A549 (cell line): ENCODE measurements around the gene NDUFA13. TPM values are rescaled to one million over a fixed set of nuclear protein-coding genes. Genes with fewer than 3 reads are reported as not detected.

Source experiments
- ATAC-seq, 2 experiments: fragments of 200-7000 bp in 1 of 2; fragments of >200 bp in 1 of 2; cut with Nextera tagmentation in 1 of 2; cut with Tn5 transposase in 1 of 2; 3 replicates each; pipeline versions ENCODE4 v1.8.0 to v1.9.1; 2018 to 2020; ENCODE audit warnings: mild to moderate bottlenecking in 1 of 2, moderate library complexity in 1 of 2
- CTCF ChIA-PET: fragments of 300-600 bp; sonication (Branson Sonifier 250); formaldehyde crosslinking; extraction: SDS; loops from one replicate; lab custom pipeline; 2021; ENCODE audit warnings: antibody characterized with exemption, inconsistent platforms; lab: Yijun Ruan, JAX
- POLR2A ChIA-PET: fragments of 350-600 bp; formaldehyde crosslinking; extraction: SDS; loops from one replicate; lab custom pipeline; 2021; ENCODE audit warnings: antibody characterized with exemption, inconsistent platforms; lab: Yijun Ruan, JAX
- DNase-seq, 2 experiments: peaks; one replicate each; pipeline versions ENCODE4 v3.0.0 to v3.0.0-alpha.2; 2011 to 2016; ENCODE audit warnings: low read depth in 1 of 2, low spot score in 1 of 2
- FAIRE-seq: peaks from 2 replicates; lab custom pipeline; 2011; peaks lifted over from hg19 to GRCh38; lab: Jason Lieb, UNC
- H3K27ac ChIP-seq, 2 experiments: fragments of >200 bp; sonication (Bioruptor Twin); formaldehyde crosslinking; 3 replicates each; pipeline ENCODE4 v1.5.1; 2016 to 2017
- H3K4me1 ChIP-seq: fragments of >200 bp; sonication (Bioruptor Twin); formaldehyde crosslinking; 3 replicates; pipeline ENCODE4 v1.6.1; 2016
- H3K4me2 ChIP-seq: fragments of >200 bp; sonication (Bioruptor Twin); formaldehyde crosslinking; 3 replicates; pipeline ENCODE4 v1.6.1; 2016
- H3K4me3 ChIP-seq: fragments of >200 bp; sonication (Bioruptor Twin); formaldehyde crosslinking; 3 replicates; pipeline ENCODE4 v1.5.1; 2016
- H3K9me3 ChIP-seq: fragments of >200 bp; sonication (Bioruptor Twin); formaldehyde crosslinking; 3 replicates; pipeline ENCODE4 v1.6.1; 2016
- CBX8 ChIP-seq: fragments of 200-600 bp; sonication (generic); IDR thresholded peaks from 2 replicates; pipeline ENCODE4 v1.6.1; 2016
- EP300 ChIP-seq, 2 experiments: fragments of >200 bp; sonication (Bioruptor Twin); formaldehyde crosslinking; IDR thresholded peaks; 2 replicates in 1 of 2; 3 replicates in 1 of 2; pipeline ENCODE4 v1.6.1; 2016 to 2017
- FOSB ChIP-seq: fragments of 250-450 bp; sonication (Bioruptor Pico); IDR thresholded peaks from 2 replicates; pipeline ENCODE4 v1.5.0; 2020; ENCODE audit warnings: mild to moderate bottlenecking, moderate library complexity
- GATA3 ChIP-seq: IDR thresholded peaks from 2 replicates; pipeline ENCODE4 v1.6.1; 2012; ENCODE audit warnings: borderline replicate concordance
- HOXB13 ChIP-seq: fragments of 250-450 bp; sonication (Bioruptor Pico); IDR thresholded peaks from 2 replicates; pipeline ENCODE4 v1.5.0; 2020; ENCODE audit warnings: low read depth, mild to moderate bottlenecking, moderate library complexity
- HOXB5 ChIP-seq: fragments of 250-450 bp; sonication (Bioruptor Pico); IDR thresholded peaks from 2 replicates; pipeline ENCODE4 v1.5.0; 2020; ENCODE audit warnings: mild to moderate bottlenecking, moderate library complexity
- JUN ChIP-seq, 2 experiments: fragments of >200 bp; sonication (Bioruptor Twin); formaldehyde crosslinking; IDR thresholded peaks; 2 replicates in 1 of 2; 3 replicates in 1 of 2; pipeline ENCODE4 v1.6.1; 2016 to 2017
- JUNB ChIP-seq: fragments of >200 bp; sonication (Bioruptor Twin); formaldehyde crosslinking; IDR thresholded peaks from 2 replicates; pipeline ENCODE4 v1.6.1; 2016
- KDM5A ChIP-seq: fragments of 200-600 bp; sonication (generic); IDR thresholded peaks from 2 replicates; pipeline ENCODE4 v1.6.1; 2016; ENCODE audit warnings: antibody characterized with exemption, mild to moderate bottlenecking
- MAFK ChIP-seq: fragments of 450-650 bp; IDR thresholded peaks from 2 replicates; pipeline ENCODE4 v1.6.1; 2014; ENCODE audit not compliant: partially characterized antibody
- NFE2L2 ChIP-seq: fragments of 150-350 bp; conservative IDR thresholded peaks from 2 replicates; pipeline ENCODE4 v1.6.1; 2014; ENCODE audit warnings: low read length
- NPAS2 ChIP-seq: fragments of 250-450 bp; sonication (Bioruptor Pico); IDR thresholded peaks from 2 replicates; pipeline ENCODE4 v1.8.0; 2022; ENCODE audit warnings: mild to moderate bottlenecking, moderate library complexity, borderline replicate concordance
- NR3C1 ChIP-seq: fragments of >200 bp; sonication (Bioruptor Twin); formaldehyde crosslinking; IDR thresholded peaks from 3 replicates; pipeline ENCODE4 v1.6.1; 2017
- PHF8 ChIP-seq: fragments of 200-600 bp; sonication (generic); IDR thresholded peaks from 2 replicates; pipeline ENCODE4 v1.6.1; 2016; ENCODE audit warnings: low read depth, mild to moderate bottlenecking, antibody characterized with exemption, moderate library complexity, borderline replicate concordance
- RAD21 ChIP-seq, 2 experiments: fragments of >200 bp in 1 of 2; sonication (Bioruptor Twin) in 1 of 2; formaldehyde crosslinking in 1 of 2; IDR thresholded peaks in 1 of 2; conservative IDR thresholded peaks in 1 of 2; 2 replicates in 1 of 2; 3 replicates in 1 of 2; pipeline ENCODE4 v1.6.1; 2012 to 2018; ENCODE audit warnings: inconsistent platforms in 1 of 2
- RFX5 ChIP-seq: fragments of 450-650 bp; IDR thresholded peaks from 2 replicates; pipeline ENCODE4 v1.7.1; 2014; ENCODE audit warnings: antibody characterized with exemption, mild to moderate bottlenecking, moderate library complexity
- SMC3 ChIP-seq: fragments of >200 bp; sonication (Bioruptor Twin); formaldehyde crosslinking; IDR thresholded peaks from 3 replicates; pipeline ENCODE4 v1.6.1; 2018; ENCODE audit warnings: inconsistent platforms
- TFCP2L1 ChIP-seq: fragments of 250-450 bp; sonication (Bioruptor Pico); IDR thresholded peaks from 2 replicates; pipeline ENCODE4 v1.5.0; 2021; ENCODE audit warnings: mild to moderate bottlenecking
- ZFP36 ChIP-seq: fragments of 450-650 bp; IDR thresholded peaks from 2 replicates; pipeline ENCODE4 v1.6.1; 2014; ENCODE audit warnings: borderline replicate concordance; ENCODE audit not compliant: partially characterized antibody
- ZNF302 ChIP-seq: fragments of 250-450 bp; sonication (Bioruptor Pico); IDR thresholded peaks from 2 replicates; pipeline ENCODE4 v1.9.0; 2021; ENCODE audit warnings: inconsistent platforms, mild to moderate bottlenecking, moderate library complexity
- ZSCAN20 ChIP-seq: fragments of 250-450 bp; sonication (Bioruptor Pico); IDR thresholded peaks from 2 replicates; pipeline ENCODE4 v1.8.0; 2022; ENCODE audit warnings: mild to moderate bottlenecking, moderate library complexity
- WGBS: methylation state at CpG from one replicate; pipeline ENCODE4 v1.1.6; 2017; ENCODE audit errors: missing lambda C conversion rate; 5-methylcytosine and 5-hydroxymethylcytosine counted together
- polyA plus RNA-seq, 4 experiments: library from polyadenylated mRNA; depleted of rRNA in 3 of 4; stranded (reverse); fragments of >200 nt; fragmentation: RNase III in 1 of 4; extraction: RNeasy Plus Mini Kit Qiagen cat#74134 plus additional on column Dnase treatment in 1 of 4; gene quantifications; 2 replicates in 3 of 4; 3 replicates in 1 of 4; pipeline ENCODE4 v1.2.3, GENCODE V29; 2011 to 2017
- TF ChIP-seq, protein P1 (sequence below): IDR thresholded peaks from 2 replicates; pipeline ENCODE4 v1.6.1; 2012; ENCODE audit warnings: low read depth, borderline replicate concordance
- TF ChIP-seq, protein P2 (sequence below): fragments of 250-450 bp; sonication (Bioruptor Pico); IDR thresholded peaks from 2 replicates; pipeline ENCODE4 v1.5.0; 2020; ENCODE audit warnings: low read depth, mild to moderate bottlenecking, moderate library complexity
- TF ChIP-seq, protein P3 (sequence below): IDR thresholded peaks from 2 replicates; pipeline ENCODE4 v1.6.1; 2012
- TF ChIP-seq, protein P4 (sequence below): fragments of >200 bp; sonication (Bioruptor Twin); formaldehyde crosslinking; IDR thresholded peaks from 3 replicates; pipeline ENCODE4 v1.6.1; 2016
- TF ChIP-seq, protein P5 (sequence below): fragments of 250-450 bp; sonication (Bioruptor Pico); IDR thresholded peaks from 2 replicates; pipeline ENCODE4 v1.5.0; 2021; ENCODE audit warnings: mild to moderate bottlenecking, moderate library complexity, borderline replicate concordance

The NDUFA13 gene
- polyA plus RNA-seq, 2 of the 4 experiments (the other 2 are of a cell fraction) = 197 to 253 TPM

DNA sequence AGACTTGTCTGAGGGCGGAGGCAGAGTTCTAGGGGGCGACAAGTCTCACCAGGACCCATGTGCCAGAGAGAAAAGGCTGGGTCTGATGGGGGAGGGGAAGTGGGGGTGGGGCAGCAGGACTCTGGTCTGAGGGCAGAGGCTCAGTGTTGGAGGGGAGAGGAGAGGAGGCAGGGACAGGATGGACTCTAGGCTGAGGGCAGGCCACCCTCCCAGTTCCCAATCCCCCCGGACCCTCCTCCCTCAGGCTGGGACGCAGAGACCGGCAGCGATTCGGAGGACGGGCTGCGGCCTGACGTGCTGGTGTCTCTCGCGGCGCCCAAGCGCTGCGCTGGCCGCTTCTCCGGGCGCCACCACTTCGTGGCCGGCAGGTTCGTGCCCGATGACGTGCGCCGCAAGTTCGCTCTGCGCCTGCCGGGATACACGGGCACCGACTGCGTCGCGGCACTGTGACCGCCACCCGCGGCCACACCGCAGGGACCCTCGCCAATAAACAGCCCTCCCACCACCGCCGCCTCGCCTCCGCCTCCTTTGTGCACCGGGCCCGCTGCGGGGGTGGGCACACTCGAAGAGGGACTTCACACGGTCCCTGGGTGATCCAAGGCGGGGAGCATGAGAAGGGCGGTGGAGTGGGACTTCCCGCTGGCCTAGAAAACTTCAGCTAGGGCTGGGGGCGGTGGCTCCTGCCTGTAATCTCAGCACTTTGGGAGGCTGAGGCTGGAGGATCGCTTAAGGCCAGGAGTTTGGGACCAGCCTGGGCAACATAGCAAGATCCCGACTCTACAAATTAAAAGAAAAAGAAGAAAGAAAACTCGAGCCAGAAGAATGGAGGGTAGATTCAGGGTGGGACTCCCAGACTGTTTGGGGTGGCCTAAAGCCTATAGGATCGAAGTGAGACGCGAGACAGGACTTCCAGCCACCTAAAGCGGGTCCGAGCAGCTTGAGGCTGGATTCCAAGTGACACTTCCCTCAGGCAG lies 21.3 kb downstream of the NDUFA13 start:
- Histone ChIP-seq H3K9me3 (no peaks in the 10 kb centered on the region), H3K4me3 (no peak overlapping the region), H3K27ac (no peak overlapping the region), H3K4me2 (no peak overlapping the region), H3K4me1 (no peaks in the 10 kb centered on the region)
- FAIRE-seq (no peak), ATAC-seq (no peak), DNase-seq (no peak)
- ChIA-PET POLR2A (no interaction called here), CTCF (interaction anchor here (1.0 kb wide), 1 partner anchor 106 kb away, joined by 3 read pairs; the partner anchor contains the start of gene GMIP)
- WGBS = 94% methylated on average over 51 of the region's 59 CpGs
- TF ChIP-seq NPAS2 = no peak
- no peak for TF ChIP-seq JUNB
- TF ChIP-seq RAD21 (conservative IDR thresholded peaks at IDR 0.05 in 1 of 2, IDR thresholded peaks at IDR 0.05 in 1 of 2) = no peak
- no peak for TF ChIP-seq RFX5
- TF ChIP-seq, protein P1, sequence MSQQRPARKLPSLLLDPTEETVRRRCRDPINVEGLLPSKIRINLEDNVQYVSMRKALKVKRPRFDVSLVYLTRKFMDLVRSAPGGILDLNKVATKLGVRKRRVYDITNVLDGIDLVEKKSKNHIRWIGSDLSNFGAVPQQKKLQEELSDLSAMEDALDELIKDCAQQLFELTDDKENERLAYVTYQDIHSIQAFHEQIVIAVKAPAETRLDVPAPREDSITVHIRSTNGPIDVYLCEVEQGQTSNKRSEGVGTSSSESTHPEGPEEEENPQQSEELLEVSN = no peak
- no peak for TF ChIP-seq JUN (IDR thresholded peaks at IDR 0.05)
- TF ChIP-seq, protein P2, sequence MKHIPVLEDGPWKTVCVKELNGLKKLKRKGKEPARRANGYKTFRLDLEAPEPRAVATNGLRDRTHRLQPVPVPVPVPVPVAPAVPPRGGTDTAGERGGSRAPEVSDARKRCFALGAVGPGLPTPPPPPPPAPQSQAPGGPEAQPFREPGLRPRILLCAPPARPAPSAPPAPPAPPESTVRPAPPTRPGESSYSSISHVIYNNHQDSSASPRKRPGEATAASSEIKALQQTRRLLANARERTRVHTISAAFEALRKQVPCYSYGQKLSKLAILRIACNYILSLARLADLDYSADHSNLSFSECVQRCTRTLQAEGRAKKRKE (CRISPR knock-in tag) = no peak
- no peak for TF ChIP-seq SMC3
- no peak for TF ChIP-seq TFCP2L1 (CRISPR knock-in tag)
- no peak for TF ChIP-seq KDM5A
- TF ChIP-seq HOXB13 = no peak
- no peak for TF ChIP-seq ZSCAN20 (CRISPR knock-in tag)
- TF ChIP-seq ZNF302 (CRISPR knock-in tag) = no peak
- TF ChIP-seq HOXB5 (CRISPR knock-in tag) = no peak
- TF ChIP-seq CBX8 = no peak
- TF ChIP-seq, protein P3, sequence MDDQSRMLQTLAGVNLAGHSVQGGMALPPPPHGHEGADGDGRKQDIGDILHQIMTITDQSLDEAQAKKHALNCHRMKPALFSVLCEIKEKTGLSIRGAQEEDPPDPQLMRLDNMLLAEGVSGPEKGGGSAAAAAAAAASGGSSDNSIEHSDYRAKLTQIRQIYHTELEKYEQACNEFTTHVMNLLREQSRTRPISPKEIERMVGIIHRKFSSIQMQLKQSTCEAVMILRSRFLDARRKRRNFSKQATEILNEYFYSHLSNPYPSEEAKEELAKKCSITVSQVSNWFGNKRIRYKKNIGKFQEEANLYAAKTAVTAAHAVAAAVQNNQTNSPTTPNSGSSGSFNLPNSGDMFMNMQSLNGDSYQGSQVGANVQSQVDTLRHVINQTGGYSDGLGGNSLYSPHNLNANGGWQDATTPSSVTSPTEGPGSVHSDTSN = no peak
- no peak for TF ChIP-seq MAFK
- TF ChIP-seq ZFP36 = no peak

DNA sequence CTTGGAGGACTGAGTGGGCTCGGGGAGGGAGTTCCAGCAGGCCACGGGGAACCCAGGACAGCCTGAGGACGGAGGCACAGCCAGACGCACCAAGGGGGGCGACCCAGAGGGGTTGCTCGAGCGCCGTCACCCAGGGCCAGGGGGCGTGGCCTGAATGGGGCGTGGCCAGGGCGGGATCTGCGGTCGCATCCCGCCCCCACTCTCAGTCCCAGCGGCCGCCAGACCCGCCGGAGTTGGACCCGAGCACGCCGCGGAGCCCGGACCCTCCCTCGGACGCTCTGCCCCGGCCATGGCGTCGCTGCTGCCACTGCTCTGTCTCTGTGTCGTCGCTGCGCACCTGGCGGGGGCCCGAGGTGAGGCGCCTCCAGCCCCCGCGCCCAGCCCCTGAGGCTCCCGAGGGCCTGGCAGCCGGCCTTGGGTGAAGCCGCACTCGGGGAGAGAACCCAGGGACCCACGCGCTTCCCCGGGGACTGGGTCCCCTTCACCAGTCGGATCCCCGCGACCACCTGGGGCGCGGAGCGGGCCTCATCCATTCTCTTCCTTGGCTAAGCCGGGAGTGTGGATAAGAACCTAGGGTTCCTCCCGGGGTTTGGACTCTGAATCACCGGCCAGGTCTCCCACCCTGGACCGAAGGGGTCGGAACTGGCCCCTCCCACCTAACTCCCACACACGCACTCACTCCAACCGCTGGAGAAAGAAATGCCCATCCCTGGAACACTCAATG lies 22.2 kb downstream of the NDUFA13 start, which contains the start of gene CILP2:
Gene CILP2, plus strand, starts transcription at position 205 of the 724 bp plus-strand sequence. Its CDS starts 85 bp downstream, at position 290.
- FAIRE-seq = no peak
- H3K4me2 ChIP-seq = no peak within 1 kb of the TSS
- no peak for DNase-seq
- H3K4me1 ChIP-seq = no peaks in the 10 kb centered on the region
- TF ChIP-seq PHF8 = no peak
- TF ChIP-seq GATA3 = no peak
- no peak for TF ChIP-seq CBX8
- no peak for TF ChIP-seq FOSB (CRISPR knock-in tag)
- TF ChIP-seq NFE2L2 = no peak
- TF ChIP-seq MAFK = no peak
- TF ChIP-seq, protein P4, sequence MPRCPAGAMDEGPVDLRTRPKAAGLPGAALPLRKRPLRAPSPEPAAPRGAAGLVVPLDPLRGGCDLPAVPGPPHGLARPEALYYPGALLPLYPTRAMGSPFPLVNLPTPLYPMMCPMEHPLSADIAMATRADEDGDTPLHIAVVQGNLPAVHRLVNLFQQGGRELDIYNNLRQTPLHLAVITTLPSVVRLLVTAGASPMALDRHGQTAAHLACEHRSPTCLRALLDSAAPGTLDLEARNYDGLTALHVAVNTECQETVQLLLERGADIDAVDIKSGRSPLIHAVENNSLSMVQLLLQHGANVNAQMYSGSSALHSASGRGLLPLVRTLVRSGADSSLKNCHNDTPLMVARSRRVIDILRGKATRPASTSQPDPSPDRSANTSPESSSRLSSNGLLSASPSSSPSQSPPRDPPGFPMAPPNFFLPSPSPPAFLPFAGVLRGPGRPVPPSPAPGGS = no peak
- no peak for TF ChIP-seq EP300 (IDR thresholded peaks at IDR 0.05)
- no peak for TF ChIP-seq ZSCAN20 (CRISPR knock-in tag)
- no peak for TF ChIP-seq RFX5
- TF ChIP-seq, protein P5, sequence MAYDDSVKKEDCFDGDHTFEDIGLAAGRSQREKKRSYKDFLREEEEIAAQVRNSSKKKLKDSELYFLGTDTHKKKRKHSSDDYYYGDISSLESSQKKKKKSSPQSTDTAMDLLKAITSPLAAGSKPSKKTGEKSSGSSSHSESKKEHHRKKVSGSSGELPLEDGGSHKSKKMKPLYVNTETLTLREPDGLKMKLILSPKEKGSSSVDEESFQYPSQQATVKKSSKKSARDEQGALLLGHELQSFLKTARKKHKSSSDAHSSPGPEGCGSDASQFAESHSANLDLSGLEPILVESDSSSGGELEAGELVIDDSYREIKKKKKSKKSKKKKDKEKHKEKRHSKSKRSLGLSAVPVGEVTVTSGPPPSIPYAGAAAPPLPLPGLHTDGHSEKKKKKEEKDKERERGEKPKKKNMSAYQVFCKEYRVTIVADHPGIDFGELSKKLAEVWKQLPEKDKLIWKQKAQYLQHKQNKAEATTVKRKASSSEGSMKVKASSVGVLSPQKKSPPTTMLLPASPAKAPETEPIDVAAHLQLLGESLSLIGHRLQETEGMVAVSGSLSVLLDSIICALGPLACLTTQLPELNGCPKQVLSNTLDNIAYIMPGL (CRISPR knock-in tag) = no peak
- no peak for TF ChIP-seq NR3C1
- ChIA-PET POLR2A (no interaction called here), CTCF (no interaction called here)
- WGBS = 80% methylated on average over 11 of the region's 56 CpGs
- H3K9me3 ChIP-seq = no peaks in the 10 kb centered on the region
- no peak within 1 kb of the TSS for H3K27ac ChIP-seq
- ATAC-seq = no peak
- no peak within 1 kb of the TSS for H3K4me3 ChIP-seq
